Right lobe of liver (tissue), 6 donors: ENCODE data around the gene COX11. TPM values are rescaled to one million over a fixed set of nuclear protein-coding genes. Genes with fewer than 3 reads are reported as not detected.

ENCODE experiments used
- ATAC-seq, 4 donors: fragments of 200-7000 bp; cut with Tn5 transposase; one replicate each; pipeline ENCODE4 v1.9.1; 2020; ENCODE audit warnings: mild to moderate bottlenecking in 4 of 4, moderate library complexity in 4 of 4
- DNase-seq, 3 donors: peaks; one replicate each; pipeline ENCODE4 v3.0.0-alpha.2; 2020
- H3K27ac ChIP-seq, 3 donors: fragments of 200-600 bp; one replicate each; pipeline ENCODE4 v1.8.0; 2022
- H3K27me3 ChIP-seq, 2 donors: fragments of 200-600 bp; one replicate each; pipeline ENCODE4 v1.8.0; 2022
- H3K36me3 ChIP-seq, 4 donors: fragments of 200-600 bp; sonication (generic) in 1 of 4; one replicate each; pipeline versions ENCODE4 v1.5.1 to v1.8.0; 2017 to 2022; ENCODE audit warnings: control low read depth in 1 of 4
- H3K4me1 ChIP-seq, 4 donors: fragments of 200-600 bp; sonication (generic) in 1 of 4; one replicate each; pipeline versions ENCODE4 v1.5.1 to v1.8.0; 2017 to 2022; ENCODE audit warnings: control low read depth in 1 of 4
- H3K4me3 ChIP-seq, 3 donors: fragments of 200-600 bp; one replicate each; pipeline ENCODE4 v1.8.0; 2022
- H3K9me3 ChIP-seq, 4 donors: fragments of 200-600 bp; sonication (generic) in 1 of 4; one replicate each; pipeline versions ENCODE4 v1.5.1 to v1.8.0; 2017 to 2022; ENCODE audit warnings: control low read depth in 1 of 4
- CTCF ChIP-seq, 4 donors: fragments of 200-600 bp in 3 of 4; fragments of 450-650 bp in 1 of 4; IDR thresholded peaks; one replicate each; pipeline versions ENCODE4 v1.5.1 to v1.8.0; 2016 to 2022; ENCODE audit warnings: antibody characterized with exemption in 4 of 4, mild to moderate bottlenecking in 2 of 4
- POLR2A ChIP-seq: fragments of 450-650 bp; IDR thresholded peaks from one replicate; pipeline ENCODE4 v1.6.1; 2017; ENCODE audit warnings: antibody characterized with exemption, mild to moderate bottlenecking
- WGBS: methylation state at CpG from one replicate; pipeline ENCODE4 v1.1.6; 2018; ENCODE audit warnings: low coverage, low lambda C conversion rate; ENCODE audit not compliant: insufficient coverage; ENCODE audit errors: missing lambda C conversion rate; 5-methylcytosine and 5-hydroxymethylcytosine counted together
- intact Hi-C, 2 donors: fragments of 100-400 bp; cut with DNase I; formaldehyde crosslinking; loops; one replicate each; pipeline versions ENCODE4 v1.11.2 to v1.14.1; 2022
- total RNA-seq, 6 experiments: library from RNA; depleted of rRNA in 2 of 6; stranded (reverse); fragments of >200 nt in 2 of 6; fragmentation: NEBNext Ultra II Directional in 3 of 6; extraction: Animal tissue kit (Norgen Biotek cat#: 25700) in 3 of 6; gene quantifications; one replicate each; pipeline versions ENCODE4 v1.1.0 to v1.2.4, GENCODE V29; 2016 to 2023
- donor health status: DM: no; HTN: yes; CAD: no.
- donor health status: DM: no; HTN: no; CAD: no.
- donor health status: DM: no; HTN: no; CAD: no.
- donor health status: DM: no; HTN: yes; CAD: no.
- donor health status: DM: no; HTN: yes; CAD: no.

COX11 gene
- total RNA-seq, 6 experiments from 2014 or later, result 20.4 to 29.1 (median 24.8) TPM

GRCh38 chr17:54932711-54933110, 35.7 kb downstream of the COX11 start:
- ATAC-seq, result no peak
- Histone ChIP-seq H3K36me3 (peaks cover 3 to 85% (median 25%) of the 10 kb centered on the region in 4 donors), H3K27me3 (no peaks in the 10 kb centered on the region), H3K4me1 (no peaks in the 10 kb centered on the region), H3K27ac (no peak overlapping the region), H3K4me3 (no peak overlapping the region), H3K9me3 (no peaks in the 10 kb centered on the region)
- intact Hi-C loops, result no loop called here
- no CpG with 5 or more reads among the region's 1 CpG for WGBS
- DNase-seq, result no peak
- TF ChIP-seq CTCF (IDR thresholded peaks at IDR 0.05) (no peak), POLR2A (no peak)

GRCh38 chr17:54927525-54927924, 40.9 kb downstream of the COX11 start:
- Histone ChIP-seq H3K27me3 (no peaks in the 10 kb centered on the region), H3K36me3 (peaks cover 0 to 37% (median 15%) of the 10 kb centered on the region in 4 donors), H3K4me3 (no peak overlapping the region), H3K4me1 (no peaks in the 10 kb centered on the region), H3K9me3 (no peaks in the 10 kb centered on the region), H3K27ac (no peak overlapping the region)
- WGBS, result 78% methylated on average over 1 of the region's 3 CpGs
- ATAC-seq, result no peak
- intact Hi-C loops, result no loop called here
- DNase-seq, result no peak
- TF ChIP-seq CTCF (IDR thresholded peaks at IDR 0.05) (no peak), POLR2A (no peak)

GRCh38 chr17:54924405-54924804, 44.0 kb downstream of the COX11 start:
- DNase-seq (no peak), ATAC-seq (peak in 2 of 4 donors; percentile 19 to 25)
- TF ChIP-seq POLR2A (no peak), CTCF (IDR thresholded peaks at IDR 0.05) (no peak)
- intact Hi-C loops, result no loop called here
- no peak overlapping the region for H3K4me3 ChIP-seq
- no peaks in the 10 kb centered on the region for H3K4me1 ChIP-seq
- H3K27me3 ChIP-seq, result no peaks in the 10 kb centered on the region
- peaks cover 0 to 16% (median 6%) of the 10 kb centered on the region in 4 donors for H3K36me3 ChIP-seq
- H3K27ac ChIP-seq, result no peak overlapping the region
- H3K9me3 ChIP-seq, result no peaks in the 10 kb centered on the region
- whole genome bisulfite sequencing, result 91% methylated on average over 5 of the region's 5 CpGs

- WGBS, result 83% methylated on average over 5 of the region's 6 CpGs
- no peak overlapping the region for H3K27ac ChIP-seq
- peaks cover 0 to 5% (median 2%) of the 10 kb centered on the region in 4 donors for H3K9me3 ChIP-seq
- intact Hi-C loops, result no loop called here
- no peak for DNase-seq
- H3K36me3 ChIP-seq, result peaks cover 0 to 39% (median 20%) of the 10 kb centered on the region in 4 donors
- no peak for ATAC-seq
- H3K4me1 ChIP-seq, result no peaks in the 10 kb centered on the region
- H3K4me3 ChIP-seq, result no peak overlapping the region
- H3K27me3 ChIP-seq, result no peaks in the 10 kb centered on the region
- no peak for TF ChIP-seq POLR2A
- TF ChIP-seq CTCF (IDR thresholded peaks at IDR 0.05), result no peak
These were observed 47.6 kb downstream of the COX11 start for GRCh38 chr17:54920819-54921218.

- intact Hi-C loops, result no loop called here
- H3K36me3 ChIP-seq, result peaks cover 0 to 53% (median 24%) of the 10 kb centered on the region in 4 donors
- no peaks in the 10 kb centered on the region for H3K27me3 ChIP-seq
- no peak overlapping the region for H3K4me3 ChIP-seq
- TF ChIP-seq CTCF (IDR thresholded peaks at IDR 0.05) (no peak), POLR2A (no peak)
- H3K4me1 ChIP-seq, result no peaks in the 10 kb centered on the region
- DNase-seq (no peak), ATAC-seq (no peak)
- no peak overlapping the region for H3K27ac ChIP-seq
- H3K9me3 ChIP-seq, result peaks cover 0 to 5% (median 2%) of the 10 kb centered on the region in 4 donors
These were observed 49.0 kb downstream of the COX11 start for GRCh38 chr17:54919425-54919824.
